CD14-positive monocyte (primary cell): ENCODE results near the gene GLP2R. TPM values are rescaled to one million over a fixed set of nuclear protein-coding genes. Genes with fewer than 3 reads are reported as not detected.

Source experiments
- DNase-seq, 3 donors: peaks; one replicate each; pipeline ENCODE4 v3.0.0-alpha.2; 2011 to 2022
- H2AFZ ChIP-seq: 2 replicates; pipeline ENCODE4 v1.6.0; 2012; ENCODE audit warnings: mild to moderate bottlenecking, low read depth, low read length, inconsistent platforms; ENCODE audit not compliant: insufficient read depth, poor library complexity, severe bottlenecking
- H3K27ac ChIP-seq, 2 donors: 1 replicate in 1 of 2; 2 replicates in 1 of 2; pipeline ENCODE4 v1.5.1; 2012 to 2013; ENCODE audit warnings: low read length in 2 of 2, control low read depth in 1 of 2, inconsistent platforms in 1 of 2, low read depth in 1 of 2, mild to moderate bottlenecking in 1 of 2
- H3K27me3 ChIP-seq, 2 donors: one replicate each; pipeline versions ENCODE4 v1.6.0 to v1.6.1; 2011 to 2013; ENCODE audit warnings: low read length in 2 of 2; ENCODE audit not compliant: control insufficient read depth in 2 of 2, insufficient read depth in 2 of 2
- H3K36me3 ChIP-seq, 2 donors: replicated peaks in 1 of 2; 1 replicate in 1 of 2; 2 replicates in 1 of 2; pipeline versions ENCODE4 v1.5.1 to v1.6.1; 2012 to 2013; ENCODE audit warnings: low read length in 2 of 2, control low read depth in 1 of 2, inconsistent platforms in 1 of 2, mild to moderate bottlenecking in 1 of 2; ENCODE audit not compliant: insufficient read depth in 2 of 2, control insufficient read depth in 1 of 2
- H3K4me1 ChIP-seq, 2 donors: 1 replicate in 1 of 2; 2 replicates in 1 of 2; pipeline versions ENCODE4 v1.5.1 to v1.6.1; 2012 to 2013; ENCODE audit warnings: low read length in 2 of 2, control low read depth in 1 of 2, inconsistent platforms in 1 of 2, mild to moderate bottlenecking in 1 of 2, moderate library complexity in 1 of 2; ENCODE audit not compliant: insufficient read depth in 2 of 2, control insufficient read depth in 1 of 2
- H3K4me2 ChIP-seq: replicated peaks from 2 replicates; pipeline ENCODE3; 2012; ENCODE audit warnings: low read length, moderate library complexity, mild to moderate bottlenecking; ENCODE audit not compliant: poor library complexity, severe bottlenecking; ENCODE audit errors: extremely low read depth
- H3K4me3 ChIP-seq, 3 experiments: fragments of 200-600 bp in 1 of 3; sonication (generic) in 1 of 3; replicated peaks in 1 of 3; 1 replicate in 2 of 3; 2 replicates in 1 of 3; pipeline ENCODE4 v1.5.1; 2011 to 2013; ENCODE audit warnings: low read length in 3 of 3, mild to moderate bottlenecking in 3 of 3, control low read depth in 2 of 3, low read depth in 2 of 3, inconsistent platforms in 1 of 3, moderate library complexity in 1 of 3
- H3K79me2 ChIP-seq: 2 replicates; pipeline ENCODE4 v1.6.0; 2012; ENCODE audit warnings: mild to moderate bottlenecking, control low read depth, inconsistent platforms, low read length, moderate library complexity; ENCODE audit not compliant: insufficient read depth
- H3K9ac ChIP-seq: 2 replicates; pipeline ENCODE4 v1.6.0; 2017; ENCODE audit warnings: low read length, mild to moderate bottlenecking; ENCODE audit not compliant: insufficient read depth, poor library complexity, severe bottlenecking
- H3K9me3 ChIP-seq, 2 donors: replicated peaks in 1 of 2; 1 replicate in 1 of 2; 2 replicates in 1 of 2; pipeline versions ENCODE4 v1.5.1 to v1.6.1; 2012 to 2013; ENCODE audit warnings: low read length in 2 of 2, control low read depth in 1 of 2; ENCODE audit not compliant: control insufficient read depth in 1 of 2, insufficient read depth in 1 of 2
- H4K20me1 ChIP-seq: 2 replicates; pipeline ENCODE4 v1.6.0; 2012; ENCODE audit warnings: mild to moderate bottlenecking, low read length, control low read depth, moderate library complexity; ENCODE audit not compliant: insufficient read depth
- H3K27ac Mint-ChIP-seq, 7 donors: one replicate each; pipeline ENCODE4 v1.8.0; 2020; ENCODE audit warnings: mild to moderate bottlenecking in 7 of 7, mixed read lengths in 7 of 7, moderate library complexity in 6 of 7, inconsistent platforms in 2 of 7
- H3K27me3 Mint-ChIP-seq, 3 donors: one replicate each; pipeline ENCODE4 v1.8.0; 2021 to 2022; ENCODE audit warnings: low read depth in 3 of 3, mild to moderate bottlenecking in 3 of 3, mixed read lengths in 3 of 3, moderate library complexity in 3 of 3, inconsistent platforms in 1 of 3
- H3K36me3 Mint-ChIP-seq, 2 donors: one replicate each; pipeline ENCODE4 v1.8.0; 2020; ENCODE audit warnings: mixed read lengths in 2 of 2, inconsistent platforms in 1 of 2, mild to moderate bottlenecking in 1 of 2
- H3K4me1 Mint-ChIP-seq: one replicate; pipeline ENCODE4 v1.8.0; 2020; ENCODE audit warnings: mild to moderate bottlenecking, mixed read lengths
- H3K4me3 Mint-ChIP-seq, 2 donors: one replicate each; pipeline ENCODE4 v1.8.0; 2020; ENCODE audit warnings: mild to moderate bottlenecking in 2 of 2, mixed read lengths in 2 of 2, moderate library complexity in 1 of 2
- H3K9me3 Mint-ChIP-seq, 7 donors: one replicate each; pipeline ENCODE4 v1.8.0; 2020 to 2022; ENCODE audit warnings: mixed read lengths in 7 of 7, mild to moderate bottlenecking in 6 of 7, moderate library complexity in 6 of 7, inconsistent platforms in 2 of 7
- WGBS: methylation state at CpG from one replicate; pipeline ENCODE4 v1.1.5; 2013; ENCODE audit warnings: missing lambda C conversion rate; ENCODE audit not compliant: insufficient coverage; 5-methylcytosine and 5-hydroxymethylcytosine counted together
- intact Hi-C, 2 donors: fragments of 100-400 bp; cut with micrococcal nuclease; formaldehyde crosslinking; loops; one replicate each; pipeline versions ENCODE4 v1.15.0 to v1.15.1; 2023
- polyA plus RNA-seq, 3 donors: library from polyadenylated mRNA; depleted of rRNA in 1 of 3; unstranded in 2 of 3; stranded (reverse) in 1 of 3; fragments of 300-500 nt in 2 of 3; fragments of >200 nt in 1 of 3; fragmentation: Illumina TruSeq in 2 of 3; gene quantifications; 1 replicate in 2 of 3; 2 replicates in 1 of 3; pipeline ENCODE4 v1.2.3, GENCODE V29; 2012 to 2021
- TF ChIP-seq, protein P1 (sequence below): fragments of 200-600 bp; IDR thresholded peaks from one replicate; pipeline ENCODE4 v1.8.0; 2022; ENCODE audit warnings: antibody characterized with exemption, mild to moderate bottlenecking

Gene GLP2R
- polyA plus RNA-seq, 3 donors, result not detected

DNA sequence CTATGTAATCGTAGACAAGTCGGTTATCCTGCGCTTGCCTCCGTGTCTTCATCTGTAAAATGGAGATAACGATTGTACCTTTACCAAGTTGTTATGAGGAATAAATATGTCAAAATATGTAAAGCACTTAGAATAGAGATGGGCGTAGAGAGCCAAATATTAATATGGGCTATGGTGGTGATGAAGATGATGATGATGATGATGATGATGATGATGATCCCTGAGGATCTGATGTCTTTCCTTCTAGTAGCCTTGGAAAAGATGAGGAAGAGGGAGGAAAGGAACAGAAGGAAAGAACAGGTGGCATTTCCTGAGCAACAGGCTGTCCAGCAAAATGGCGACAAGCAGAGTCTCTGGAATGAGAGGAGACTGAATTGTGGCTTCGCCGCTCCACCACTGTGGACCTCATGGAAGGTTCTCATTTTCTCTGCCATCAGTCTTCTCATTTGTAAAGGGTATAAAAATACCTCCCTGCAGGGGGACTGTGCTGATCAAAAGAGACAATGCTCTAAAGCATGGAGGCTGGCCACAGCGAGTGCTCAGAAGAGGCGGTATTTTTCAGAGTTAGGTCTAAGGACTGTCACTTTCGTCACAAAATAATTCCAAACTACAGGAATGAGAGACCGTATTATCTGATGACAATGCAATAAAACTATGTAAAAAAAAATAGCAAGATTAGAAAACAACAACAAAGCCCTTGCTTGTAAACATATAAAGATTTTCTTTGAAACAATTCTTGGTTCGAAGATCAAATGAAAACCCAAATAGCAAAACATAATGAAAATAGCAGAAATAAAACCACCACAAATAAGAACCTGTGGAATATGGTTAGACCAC lies 96.5 kb downstream of the GLP2R start:
- H3K4me1 Mint-ChIP-seq, result no peaks in the 10 kb centered on the region
- Histone ChIP-seq H2AFZ (no peak overlapping the region), H3K9me3 (no peaks in the 10 kb centered on the region), H3K9ac (no peak overlapping the region), H3K27ac (no peak overlapping the region), H3K27me3 (no peaks in the 10 kb centered on the region), H3K79me2 (no peaks in the 10 kb centered on the region), H3K36me3 (peaks cover 86 to 99% of the 10 kb centered on the region in 2 donors), H3K4me3 (no peak overlapping the region), H4K20me1 (peaks cover 77% of the 10 kb centered on the region), H3K4me2 (no peak overlapping the region), H3K4me1 (no peaks in the 10 kb centered on the region)
- no peak overlapping the region for H3K4me3 Mint-ChIP-seq
- no peak overlapping the region for H3K27ac Mint-ChIP-seq
- TF ChIP-seq, protein P1, sequence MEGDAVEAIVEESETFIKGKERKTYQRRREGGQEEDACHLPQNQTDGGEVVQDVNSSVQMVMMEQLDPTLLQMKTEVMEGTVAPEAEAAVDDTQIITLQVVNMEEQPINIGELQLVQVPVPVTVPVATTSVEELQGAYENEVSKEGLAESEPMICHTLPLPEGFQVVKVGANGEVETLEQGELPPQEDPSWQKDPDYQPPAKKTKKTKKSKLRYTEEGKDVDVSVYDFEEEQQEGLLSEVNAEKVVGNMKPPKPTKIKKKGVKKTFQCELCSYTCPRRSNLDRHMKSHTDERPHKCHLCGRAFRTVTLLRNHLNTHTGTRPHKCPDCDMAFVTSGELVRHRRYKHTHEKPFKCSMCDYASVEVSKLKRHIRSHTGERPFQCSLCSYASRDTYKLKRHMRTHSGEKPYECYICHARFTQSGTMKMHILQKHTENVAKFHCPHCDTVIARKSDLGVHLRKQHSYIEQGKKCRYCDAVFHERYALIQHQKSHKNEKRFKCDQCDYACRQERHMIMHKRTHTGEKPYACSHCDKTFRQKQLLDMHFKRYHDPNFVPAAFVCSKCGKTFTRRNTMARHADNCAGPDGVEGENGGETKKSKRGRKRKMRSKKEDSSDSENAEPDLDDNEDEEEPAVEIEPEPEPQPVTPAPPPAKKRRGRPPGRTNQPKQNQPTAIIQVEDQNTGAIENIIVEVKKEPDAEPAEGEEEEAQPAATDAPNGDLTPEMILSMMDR, result no peak
- H3K27me3 Mint-ChIP-seq, result peaks cover 0 to 2% (median 2%) of the 10 kb centered on the region in 3 donors
- intact Hi-C loops, result loop anchor here (5.0 kb wide), 2 partner anchors 305 to 690 kb away; no protein-coding TSS in a partner anchor
- H3K9me3 Mint-ChIP-seq, result peaks cover 0 to 2% (median 0%) of the 10 kb centered on the region in 7 donors
- peaks cover 78 to 87% of the 10 kb centered on the region in 2 donors for H3K36me3 Mint-ChIP-seq
- 100% methylated on average over 2 of the region's 14 CpGs for WGBS
- DNase-seq, result no peak

DNA sequence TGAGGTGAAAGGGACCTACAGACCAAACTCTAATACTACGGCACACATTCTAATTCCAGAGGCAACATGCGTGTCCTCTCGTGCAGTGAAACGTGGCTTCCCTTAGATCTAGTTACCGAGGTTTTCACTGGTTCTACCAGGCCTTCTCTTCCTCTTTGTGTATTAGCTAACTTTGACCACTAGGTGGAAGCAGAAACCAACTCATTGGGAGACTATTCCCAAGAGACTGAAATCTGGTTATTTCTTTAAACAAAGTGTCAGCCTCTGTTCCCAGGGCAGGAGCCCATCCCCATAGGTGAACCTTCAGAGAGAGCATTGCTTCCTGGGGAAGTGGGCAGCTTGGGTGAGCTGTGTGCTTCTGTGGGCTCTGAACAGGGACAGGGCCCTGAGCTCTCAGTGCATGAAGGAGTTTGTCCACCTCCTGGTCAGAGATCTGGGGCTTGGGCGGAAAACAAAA lies 99.0 kb downstream of the GLP2R start:
- Histone ChIP-seq H3K9me3 (no peaks in the 10 kb centered on the region), H3K4me3 (no peak overlapping the region), H3K27ac (peak overlapping the region; percentile 40 to 59), H3K9ac (no peak overlapping the region), H3K4me2 (no peak overlapping the region), H3K79me2 (no peaks in the 10 kb centered on the region), H3K27me3 (no peaks in the 10 kb centered on the region), H2AFZ (no peak overlapping the region), H3K4me1 (no peaks in the 10 kb centered on the region), H4K20me1 (peaks cover 65% of the 10 kb centered on the region), H3K36me3 (peaks cover 74 to 93% of the 10 kb centered on the region in 2 donors)
- Mint-ChIP-seq H3K4me3 (no peak overlapping the region), H3K4me1 (no peaks in the 10 kb centered on the region), H3K36me3 (peaks cover 66 to 81% of the 10 kb centered on the region in 2 donors), H3K27ac (peak overlapping the region; percentile 32 to 88 (median 64)), H3K27me3 (peaks cover 0 to 2% (median 2%) of the 10 kb centered on the region in 3 donors), H3K9me3 (peaks cover 0 to 2% (median 0%) of the 10 kb centered on the region in 7 donors)
- DNase-seq, result peak; percentile 37 to 63 (median 58)
- 6% methylated on average over 5 of the region's 6 CpGs for WGBS
- intact Hi-C loops, result loop anchor here (5.0 kb wide), 2 partner anchors 303 to 688 kb away; no protein-coding TSS in a partner anchor
- TF ChIP-seq, protein P1, result peak; percentile 85
